Stimulated activated CD4-positive, alpha-beta T cell treated with anti-CD3 and anti-CD28 coated beads, Interleukin-12 subunit alpha, Interleukin-12 subunit beta, amount 100 ng/mL, for 24 hours (primary cell): ENCODE data around the gene TDRD9.

Experiments used
- DNase-seq, 2 experiments: peaks; one replicate each; pipeline ENCODE4 v3.0.0-alpha.2; 2020; ENCODE audit warnings: low read depth in 2 of 2

Gene TDRD9

DNA sequence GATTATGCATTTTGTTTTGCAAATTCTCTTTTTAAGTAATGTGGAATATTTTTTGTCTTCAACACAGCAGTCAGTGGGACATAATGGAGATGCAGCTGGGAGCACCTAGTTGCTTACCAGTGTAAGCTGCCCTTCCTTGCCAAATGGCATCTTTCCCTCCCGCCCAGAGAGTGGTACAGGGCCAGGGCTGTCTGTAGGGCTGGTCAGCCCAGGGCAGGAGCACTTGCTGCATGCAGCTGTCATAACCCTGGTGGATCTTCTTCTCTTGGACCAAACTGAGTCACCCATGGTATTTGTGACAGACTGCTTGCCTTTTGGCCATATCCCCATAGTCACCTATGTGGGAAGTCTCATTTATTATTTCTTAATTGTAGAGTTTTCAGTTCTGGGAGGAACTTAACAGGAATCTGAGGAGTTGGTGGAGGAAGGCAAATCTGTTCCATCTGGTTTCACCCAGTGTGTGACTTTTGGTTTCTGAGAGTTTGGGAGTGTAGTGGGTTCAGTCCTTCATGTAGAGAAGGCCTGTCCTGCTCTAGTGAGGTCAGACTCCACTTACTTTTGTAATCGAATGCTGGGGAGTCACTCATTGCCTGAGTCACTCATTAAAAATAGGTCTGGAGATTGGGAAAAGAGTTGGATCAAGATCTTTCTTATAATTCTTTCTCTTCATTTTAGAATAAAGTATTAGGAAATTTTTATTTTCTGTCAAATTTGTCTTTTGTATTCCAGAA, 95.2 kb downstream of the TDRD9 start:
- no peak for DNase-seq

DNA sequence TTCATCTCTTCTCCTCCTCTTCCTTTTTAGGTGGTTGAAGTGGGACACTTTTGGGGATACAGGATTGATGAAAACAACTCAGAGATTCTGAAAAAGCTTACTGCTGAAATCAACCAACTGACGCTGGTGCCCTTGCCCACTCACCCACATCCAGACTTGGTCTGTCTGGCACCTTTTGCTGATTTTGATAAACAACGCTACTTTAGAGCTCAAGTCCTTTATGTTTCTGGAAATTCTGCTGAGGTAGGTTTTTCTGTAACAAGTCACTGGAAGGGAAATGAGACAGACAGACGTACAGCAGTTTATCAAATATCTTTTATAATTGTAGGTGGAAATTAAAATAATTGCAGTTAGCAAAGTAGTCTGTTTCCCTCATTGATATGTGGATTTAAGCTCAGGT, 97.3 kb downstream of the TDRD9 start:
- DNase-seq: no peak

DNA sequence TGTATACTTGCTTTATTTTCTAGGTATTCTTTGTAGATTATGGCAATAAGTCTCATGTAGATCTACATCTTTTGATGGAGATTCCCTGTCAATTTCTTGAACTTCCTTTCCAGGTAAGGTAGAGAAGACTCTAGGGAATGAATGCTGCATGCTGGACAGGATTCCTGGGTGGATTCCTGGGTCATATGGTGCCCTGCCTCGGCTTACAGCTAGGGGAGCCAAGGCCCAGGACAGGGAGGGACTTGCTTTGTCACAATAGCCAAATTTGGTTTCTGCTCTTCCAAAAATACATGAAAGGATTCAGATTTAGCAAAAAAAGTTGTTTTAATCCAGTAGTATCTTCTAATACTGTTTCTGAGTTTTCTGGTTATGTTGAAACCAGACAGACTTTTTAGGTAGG, 97.8 kb downstream of the TDRD9 start:
- no peak for DNase-seq

DNA sequence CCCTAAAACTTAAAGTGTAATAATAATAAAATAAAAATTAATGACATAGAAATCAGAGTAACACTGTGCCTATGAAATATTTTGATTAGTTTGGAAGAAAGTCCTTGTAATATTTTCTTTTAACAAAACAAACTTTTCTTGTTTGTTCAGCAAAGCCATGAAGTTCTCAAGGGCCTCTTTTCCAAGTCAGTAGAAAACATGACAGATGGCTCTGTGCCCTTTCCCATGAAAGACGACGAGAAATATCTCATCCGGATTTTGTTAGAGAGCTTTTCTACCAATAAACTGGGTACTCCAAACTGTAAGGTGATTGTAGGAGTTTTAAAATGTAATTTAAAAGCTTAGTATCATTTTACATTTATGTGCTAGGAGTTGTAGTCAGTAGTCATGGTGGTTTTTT, 102.7 kb downstream of the TDRD9 start:
- no peak for DNase-seq

DNA sequence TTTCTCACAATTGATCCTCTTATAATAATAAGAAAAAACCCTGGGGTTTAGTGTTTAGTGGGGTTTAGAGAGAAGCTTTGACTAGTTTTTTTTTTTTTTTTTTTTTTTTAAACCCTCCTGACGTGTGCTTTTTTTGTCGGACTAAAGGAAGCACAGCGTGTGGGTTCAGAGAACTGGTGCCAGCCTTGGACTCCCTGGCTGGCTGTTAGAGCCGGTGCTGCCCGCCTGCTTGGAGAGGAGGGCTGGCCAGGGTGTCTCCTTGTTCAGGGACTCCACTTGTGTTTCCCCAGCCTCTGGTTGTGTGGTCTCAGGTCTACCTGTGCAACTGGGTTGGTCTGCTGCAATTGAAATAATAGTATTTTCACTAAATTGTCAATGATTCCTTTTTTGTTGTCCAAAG, 103.1 kb downstream of the TDRD9 start:
- DNase-seq: no peak

DNA sequence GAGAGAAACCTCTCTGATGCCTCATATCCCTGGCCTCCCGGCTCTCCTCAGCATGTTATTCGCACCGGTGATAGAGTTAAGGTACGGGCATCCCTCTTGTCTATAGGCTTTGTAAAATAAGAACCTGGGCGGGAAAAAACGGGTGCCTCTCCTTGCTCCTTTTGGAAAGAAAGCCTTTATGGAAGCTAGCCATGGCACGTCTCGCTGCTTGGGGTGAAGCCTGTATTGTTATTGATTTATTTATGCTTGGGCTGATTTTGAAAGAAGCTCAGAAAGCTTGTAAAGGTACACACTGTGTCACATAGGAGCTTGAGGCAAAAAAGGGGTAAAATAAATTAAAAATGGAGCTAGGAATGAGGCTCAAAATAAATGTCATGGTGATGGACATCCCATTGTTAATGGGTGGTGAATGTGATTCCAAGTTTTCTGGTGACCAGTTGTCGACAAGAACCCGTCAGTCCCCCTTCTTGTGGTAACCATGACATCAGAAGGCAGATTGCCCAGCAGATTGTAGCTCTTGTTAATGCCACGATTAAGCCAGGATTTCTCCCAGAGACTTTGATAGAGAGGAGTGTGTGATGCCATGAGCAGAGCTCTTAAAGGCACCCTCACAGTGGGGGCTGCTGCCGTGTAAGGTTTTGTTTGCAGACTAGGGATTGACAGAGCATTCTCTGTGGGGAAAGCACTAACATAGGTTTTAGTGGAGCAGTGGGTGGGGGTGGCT, 106.9 kb downstream of the TDRD9 start:
- no peak for DNase-seq

DNA sequence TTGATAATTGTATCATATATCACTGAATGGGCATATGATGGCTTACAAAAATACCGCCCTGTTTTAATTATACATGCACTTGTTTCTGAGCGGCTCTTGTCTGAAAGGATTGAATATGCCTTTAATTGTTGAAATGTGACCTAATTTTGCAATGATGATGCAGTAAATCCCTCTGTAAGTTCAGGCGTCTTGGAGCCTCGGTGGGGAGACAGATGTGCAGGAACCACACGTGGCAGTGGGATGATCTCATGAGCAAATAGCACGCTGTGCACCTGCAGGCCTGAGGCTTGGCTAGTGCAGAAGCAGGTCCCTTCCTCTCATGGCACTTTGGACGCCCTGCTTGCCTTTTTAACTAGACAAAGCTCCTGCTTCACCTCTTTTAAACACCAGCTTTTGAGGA, 108.0 kb downstream of the TDRD9 start:
- no peak for DNase-seq

DNA sequence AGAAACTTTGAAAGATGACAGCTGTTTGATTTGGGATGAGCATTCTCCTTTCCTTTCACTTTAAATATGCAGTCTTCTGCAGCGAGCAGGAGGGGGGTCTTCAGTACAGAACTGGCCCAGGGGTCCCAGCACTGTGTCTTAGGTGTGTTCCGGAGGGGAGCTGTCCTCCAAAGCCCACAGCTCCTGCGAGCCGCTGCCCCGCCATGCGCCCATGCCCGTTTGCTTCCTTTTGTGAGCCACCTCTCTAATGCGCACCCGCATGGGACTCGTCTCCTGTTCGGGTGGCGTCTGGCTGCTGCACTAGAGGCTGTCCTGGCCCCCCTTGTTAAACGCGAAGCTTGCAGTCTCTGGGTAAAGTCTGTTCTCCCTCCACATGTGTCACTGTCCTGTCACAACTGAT, 108.8 kb downstream of the TDRD9 start:
- DNase-seq: no peak

DNA sequence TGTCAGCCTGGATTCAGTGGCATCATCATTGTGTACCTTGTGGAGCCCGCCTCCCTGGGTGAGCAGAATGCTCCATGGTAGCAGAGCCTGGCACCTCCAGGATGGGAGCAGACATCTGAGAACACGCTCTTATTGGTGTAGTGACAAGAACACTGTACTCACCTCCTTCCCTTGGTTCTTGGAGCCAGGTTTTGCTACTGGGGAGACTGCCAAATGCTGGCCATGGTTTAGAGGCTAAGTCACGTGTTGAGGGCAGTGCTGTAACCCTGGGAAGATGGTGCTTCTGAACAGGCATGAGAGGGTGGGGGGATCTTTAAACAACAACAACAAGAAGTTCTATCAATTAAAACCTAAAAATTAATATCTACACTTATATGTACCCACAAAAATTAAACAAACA, 109.6 kb downstream of the TDRD9 start:
- no peak for DNase-seq

DNA sequence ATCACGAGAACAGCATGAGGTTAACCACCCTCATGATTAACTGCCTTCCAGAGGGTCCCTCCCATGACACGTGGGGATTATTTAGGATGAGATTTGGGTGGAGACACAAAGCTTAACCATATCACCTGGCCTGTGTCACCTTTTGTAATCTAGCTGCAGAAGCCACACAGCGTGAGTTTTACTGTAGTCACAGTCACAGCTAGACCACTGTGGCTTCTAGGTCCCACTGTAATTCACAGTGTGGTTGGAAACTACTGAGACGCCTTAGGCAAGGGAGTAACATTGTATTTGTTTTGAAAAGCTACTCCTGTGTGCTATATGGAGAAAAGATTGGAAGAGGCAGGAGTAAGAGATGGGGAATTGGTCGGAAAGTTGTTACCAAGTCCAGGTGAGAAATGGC, 111.0 kb downstream of the TDRD9 start:
- DNase-seq: no peak

DNA sequence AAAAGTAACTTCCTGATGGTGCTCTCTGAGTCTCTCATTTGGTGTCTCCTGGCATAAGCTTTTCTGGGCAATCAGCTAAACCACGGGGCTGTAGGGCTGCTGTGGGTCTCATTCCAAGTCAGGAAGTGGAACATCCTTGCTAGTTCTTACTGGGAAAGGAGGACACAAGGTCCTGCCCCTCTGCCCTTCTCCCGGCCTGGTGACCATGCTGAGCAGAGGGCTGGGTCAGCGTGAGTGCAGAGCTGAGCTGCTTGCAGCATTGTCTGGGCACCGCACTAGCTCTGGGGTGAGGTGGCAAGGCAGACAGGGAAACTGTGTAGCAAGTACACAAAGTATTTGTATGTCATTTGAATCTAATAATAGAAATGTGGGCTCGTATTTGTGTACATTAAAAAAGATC, 112.3 kb downstream of the TDRD9 start:
- no peak for DNase-seq

DNA sequence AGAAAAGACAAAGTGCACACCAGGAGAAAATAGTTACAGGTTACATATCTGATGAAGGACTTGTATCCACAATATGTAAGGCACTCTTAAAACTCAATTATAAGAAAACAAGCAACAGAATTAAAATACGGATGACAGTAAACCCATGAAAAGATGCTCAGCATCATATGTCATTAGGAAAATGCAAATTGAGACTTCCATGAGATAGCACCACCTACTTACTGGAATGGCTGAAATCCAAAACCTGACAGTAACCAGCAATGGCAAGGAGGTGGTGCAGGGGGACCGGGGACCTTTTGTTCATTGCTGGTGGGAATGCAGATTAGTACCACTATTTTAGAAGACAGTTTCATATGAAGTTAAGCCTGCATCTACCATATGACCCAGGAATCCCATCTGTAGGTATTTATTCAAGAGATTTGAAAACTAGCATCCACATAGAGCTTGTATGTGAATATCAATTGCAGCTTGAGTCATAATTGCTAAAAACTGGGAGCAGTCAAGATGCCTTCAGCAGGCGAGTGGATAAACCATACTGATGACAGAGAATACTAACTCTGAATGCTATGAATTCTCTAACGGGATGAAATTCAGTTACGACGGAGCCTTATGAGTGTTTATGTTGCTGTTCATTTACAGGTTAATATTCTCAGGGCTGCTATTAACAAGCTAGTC, 113.3 kb downstream of the TDRD9 start:
- DNase-seq: no peak

DNA sequence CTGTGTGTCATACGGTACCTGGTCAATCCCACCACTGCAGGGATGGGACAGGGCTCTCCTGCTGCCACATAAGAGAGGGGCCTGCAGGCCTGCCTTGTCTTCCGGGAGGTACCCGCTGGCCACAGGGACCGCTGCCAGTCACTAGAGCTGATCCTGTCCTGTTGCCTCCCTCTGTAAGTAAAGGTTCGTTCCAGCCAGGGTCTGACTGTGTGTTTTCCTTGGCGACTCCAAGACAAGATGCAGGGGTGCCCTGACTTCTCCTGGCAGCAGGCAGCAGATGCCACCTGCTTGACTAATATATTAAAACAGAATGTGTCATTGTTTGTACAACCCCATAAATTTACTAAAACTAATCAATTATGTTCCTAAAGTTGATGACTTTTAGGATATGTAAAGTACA, 115.8 kb downstream of the TDRD9 start:
- DNase-seq: no peak

DNA sequence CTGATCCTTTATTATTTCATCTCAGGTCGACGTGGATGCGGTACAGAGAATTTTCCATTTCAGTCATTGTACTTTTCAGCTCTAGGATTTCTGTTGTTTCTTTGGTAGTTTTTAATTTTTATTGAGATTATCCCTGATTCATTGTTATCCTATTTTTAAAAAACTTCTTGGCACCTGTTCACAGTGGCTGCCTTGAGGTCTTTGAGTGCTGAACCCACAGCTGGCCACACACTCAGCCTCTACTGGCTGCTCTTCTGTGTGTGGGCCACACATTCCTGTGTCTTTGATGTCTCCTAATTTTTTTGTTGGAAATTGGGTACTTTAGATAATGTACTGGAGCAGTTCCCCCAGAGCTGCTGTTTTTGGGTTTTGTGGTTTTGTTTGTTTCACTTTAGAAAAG, 119.5 kb downstream of the TDRD9 start:
- no peak for DNase-seq

DNA sequence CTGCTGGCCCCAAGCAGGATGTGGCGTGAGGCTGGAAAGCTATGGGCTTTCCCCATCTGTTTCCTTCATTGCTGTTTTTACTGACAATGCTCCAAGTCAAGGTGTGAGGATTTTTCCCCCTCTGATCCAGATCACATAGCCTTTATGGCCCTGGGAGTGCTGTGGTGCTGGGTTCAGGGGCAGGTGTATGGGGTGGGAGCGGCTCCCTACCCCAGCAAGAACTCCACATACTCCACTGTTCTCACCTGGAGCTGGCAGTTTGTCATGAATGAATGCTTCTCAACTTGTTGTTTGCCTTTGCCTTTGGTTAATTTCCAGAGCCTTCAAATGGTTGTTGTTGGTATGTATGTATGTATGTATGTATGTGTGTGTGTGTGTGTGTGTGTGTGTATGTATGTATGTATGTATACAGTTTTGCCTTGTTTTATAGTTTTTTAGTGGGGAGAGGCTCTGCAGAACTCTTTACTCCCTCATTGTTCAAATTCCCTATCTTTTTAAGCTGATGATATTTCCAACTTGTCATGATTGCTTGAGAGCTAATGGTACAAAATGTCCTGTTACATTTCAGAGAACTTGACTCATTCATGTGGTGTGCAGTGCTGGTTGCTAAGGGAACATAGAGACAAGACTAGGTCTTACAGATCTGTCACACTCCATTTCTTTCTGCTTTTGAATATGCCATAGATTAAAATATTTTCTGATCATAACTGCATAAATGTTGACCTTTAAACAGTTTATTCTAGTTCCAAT, 120.7 kb downstream of the TDRD9 start:
- no peak for DNase-seq

DNA sequence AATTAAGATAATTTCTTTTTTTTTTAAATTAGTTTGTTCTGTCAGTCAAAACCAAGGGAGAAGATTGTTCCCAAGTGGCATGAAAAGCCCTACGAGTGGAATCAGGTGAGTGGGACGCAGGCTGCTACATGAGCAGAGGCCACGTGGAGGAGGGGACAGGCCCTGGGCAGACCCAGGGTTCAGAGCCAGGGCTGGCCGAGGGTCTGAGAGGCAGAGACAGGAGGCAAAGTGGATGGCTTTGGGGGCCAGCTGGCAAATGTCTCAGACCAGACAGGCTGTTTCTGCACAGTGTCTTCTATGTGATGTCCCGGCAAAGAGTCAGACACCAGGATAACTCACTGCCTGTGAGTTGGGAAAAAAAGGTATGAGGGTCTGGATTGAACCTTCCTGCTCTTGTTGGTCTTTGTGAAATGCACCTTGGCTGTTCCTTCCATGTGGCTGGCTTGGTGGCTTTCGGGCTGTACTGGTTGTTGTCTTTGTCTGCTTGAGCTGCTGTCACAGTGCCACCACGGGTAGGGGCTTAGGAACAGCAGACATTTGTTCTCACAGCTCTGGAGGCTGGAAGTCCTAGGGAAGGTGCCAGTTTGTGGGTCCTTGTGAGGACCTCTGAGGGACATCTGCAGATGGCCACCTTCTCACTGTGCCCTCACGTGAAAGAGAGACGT, 121.5 kb downstream of the TDRD9 start:
- no peak for DNase-seq

DNA sequence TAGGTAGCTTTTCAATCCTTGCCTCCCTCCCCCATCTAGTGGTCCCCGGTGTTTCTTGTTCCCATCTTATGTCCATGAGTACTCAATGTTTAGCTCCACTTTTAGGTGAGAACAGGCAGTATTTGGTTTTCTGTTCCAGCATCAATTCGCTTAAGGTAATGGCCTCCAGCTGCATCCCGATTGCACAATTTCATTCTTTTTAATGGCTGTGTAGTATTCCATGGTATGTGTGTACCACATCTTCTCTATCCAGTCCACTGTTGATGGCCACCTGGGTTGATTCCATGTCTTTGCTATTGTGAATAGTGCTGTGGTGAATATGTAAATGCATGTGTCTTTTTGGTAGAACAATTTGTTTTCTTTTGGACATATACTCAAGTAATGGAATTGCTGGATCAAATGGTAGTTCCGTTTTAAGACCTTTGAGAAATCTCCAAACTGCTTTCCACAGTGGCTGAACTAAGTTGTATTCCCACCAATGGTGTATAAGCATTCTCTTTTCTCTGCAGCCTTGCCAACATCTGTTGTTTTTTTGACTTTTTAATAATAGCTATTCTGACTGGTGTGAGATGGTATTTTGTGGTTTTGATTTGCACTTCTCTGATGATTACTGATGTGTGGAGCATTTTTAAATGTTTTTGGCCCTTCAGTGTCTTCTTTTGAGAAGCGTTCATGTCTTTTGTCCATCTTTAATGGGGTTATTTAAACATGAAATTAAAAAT, 123.0 kb downstream of the TDRD9 start:
- DNase-seq: no peak

DNA sequence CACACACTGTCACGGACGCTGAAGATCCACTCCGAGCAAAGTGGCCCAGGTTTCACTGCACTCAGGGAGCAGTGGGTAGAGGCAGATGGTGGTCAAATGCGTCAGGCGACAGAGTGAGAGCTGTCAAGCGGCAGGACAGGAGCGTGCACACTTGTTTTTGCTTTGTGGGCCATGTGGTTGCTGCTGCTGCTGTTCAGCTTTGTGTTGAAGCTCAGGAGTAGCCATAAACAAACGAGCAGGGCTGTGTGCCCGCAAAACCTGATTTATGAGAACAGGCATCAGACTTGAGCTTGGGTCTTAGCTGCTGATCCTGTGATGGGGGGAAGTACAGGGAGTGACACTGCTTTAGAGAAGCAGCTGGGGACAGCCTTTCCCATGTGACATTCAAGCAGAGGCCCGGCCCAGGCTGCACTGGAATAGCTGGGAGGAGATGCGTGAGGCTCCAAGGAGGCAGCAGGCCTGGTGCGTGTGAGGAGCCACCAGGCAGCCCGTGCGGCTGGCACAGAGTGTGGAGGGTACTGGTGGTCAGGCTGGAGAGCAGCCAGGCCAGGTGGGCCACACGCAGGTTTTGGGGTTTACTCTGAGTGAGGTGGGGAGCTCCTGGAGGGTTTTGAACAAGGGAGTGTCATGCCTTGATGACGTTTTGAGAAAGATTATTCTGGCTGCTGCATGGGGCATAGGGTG, 126.1 kb downstream of the TDRD9 start:
- no peak for DNase-seq

DNA sequence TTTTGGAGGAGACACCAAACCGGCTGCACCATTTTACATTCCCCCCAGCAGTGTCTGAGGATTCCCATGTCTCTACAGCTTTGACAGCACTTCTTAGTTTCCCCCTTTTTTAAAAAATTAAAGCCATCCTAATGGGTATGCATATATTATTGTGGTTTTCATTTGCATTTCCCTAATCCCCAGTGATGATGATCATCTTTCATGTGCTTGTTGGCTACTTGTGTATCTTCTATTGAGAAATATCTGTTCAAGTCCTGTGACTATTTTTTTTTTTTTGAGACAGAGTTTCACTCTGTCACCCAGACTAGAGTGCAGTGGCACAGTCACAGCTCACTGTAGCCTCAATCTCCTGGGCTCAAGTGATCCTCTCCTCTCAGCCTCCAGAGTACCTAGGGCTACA, 134.0 kb downstream of the TDRD9 start:
- DNase-seq: no peak

DNA sequence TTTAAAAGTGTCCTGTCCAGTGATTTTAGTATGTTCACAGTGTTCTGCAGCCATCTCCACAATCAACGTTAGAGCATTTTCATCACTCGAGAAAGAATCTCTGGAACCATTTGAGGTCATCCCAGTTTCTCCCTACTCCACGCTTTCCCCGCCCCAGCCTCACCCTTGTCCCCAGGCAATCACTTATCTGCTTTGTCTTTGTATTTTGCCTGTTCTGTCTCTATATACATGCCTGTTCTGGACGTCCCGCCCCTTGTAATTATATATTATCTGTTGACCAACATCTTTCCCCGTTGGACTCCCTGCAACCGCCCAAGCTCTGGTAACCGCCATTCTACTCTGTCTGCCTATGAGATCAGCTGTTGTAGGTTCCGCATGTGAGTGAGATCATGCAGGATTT, 135.7 kb downstream of the TDRD9 start:
- no peak for DNase-seq

DNA sequence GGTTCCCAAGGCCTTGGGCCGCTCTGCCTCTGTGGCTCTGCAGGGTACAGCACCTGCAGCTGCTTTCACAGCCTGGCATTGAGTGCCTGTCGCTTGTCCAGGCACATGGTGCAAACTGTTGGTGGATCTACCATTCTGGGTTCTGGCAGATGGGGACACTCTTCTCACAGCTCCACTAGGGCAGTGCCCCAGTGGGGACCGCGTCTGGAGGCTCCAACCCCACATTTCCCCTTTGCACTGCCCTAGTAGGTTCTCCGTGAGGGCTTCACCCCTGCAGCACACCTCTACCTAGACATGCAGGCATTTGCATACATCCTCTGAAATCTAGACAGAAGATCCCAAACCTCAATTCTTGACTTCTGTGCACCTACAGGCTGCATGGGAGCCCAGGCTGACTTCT, 138.0 kb downstream of the TDRD9 start:
- no peak for DNase-seq
